HG02571 (cell line): ENCODE results near the gene NUTF2.

Experiments
- ATAC-seq: cut with Tn5 transposase; IDR thresholded peaks from one replicate; pipeline ENCODE4 v1.9.1; 2021; ENCODE audit warnings: mild to moderate bottlenecking, moderate library complexity; ENCODE audit not compliant: unreplicated experiment

Gene NUTF2

GRCh38 chr16:67917140-67917851 is 70.6 kb downstream of the NUTF2 start:
- no peak for ATAC-seq

GRCh38 chr16:67917852-67918236 is 71.1 kb downstream of the NUTF2 start:
- no peak for ATAC-seq

DNA sequence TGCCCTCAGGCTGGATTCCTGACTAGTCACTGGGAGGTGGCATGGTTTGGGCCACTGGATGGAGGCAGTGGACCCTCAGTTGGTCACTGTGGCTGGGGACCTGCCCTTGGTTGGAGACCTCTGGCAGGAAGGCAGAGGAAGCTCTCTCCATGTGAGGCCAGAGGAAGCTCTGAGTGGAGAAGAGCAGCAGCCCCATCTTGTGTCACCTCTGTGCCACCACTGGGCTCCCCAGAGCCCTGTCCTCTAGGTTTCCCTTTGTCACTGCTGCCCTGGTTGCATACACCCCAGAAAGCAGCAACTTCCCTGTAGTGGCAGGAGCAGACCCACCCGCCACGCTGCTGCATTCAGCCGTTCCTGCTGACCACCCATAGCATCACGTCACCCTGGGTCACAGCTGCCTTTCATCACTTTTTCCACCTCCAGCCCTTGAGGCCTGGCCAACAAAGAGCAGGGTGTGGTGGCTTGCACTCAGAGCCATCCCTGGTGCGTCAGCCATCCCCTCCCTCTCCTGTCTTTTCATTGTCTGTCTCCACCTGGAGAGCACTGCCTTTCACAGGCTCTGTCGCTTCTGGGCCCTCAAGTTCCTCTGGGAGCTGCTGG is 73.0 kb downstream of the NUTF2 start:
- no peak for ATAC-seq
